Amygdala (tissue), 56 donors: ENCODE measurements around the gene COQ5.
"Not testable (repeated sequence)": the region's sequence is repeated elsewhere in the genome, so short reads cannot be mapped to it uniquely, and the experiment has no call there.

ENCODE experiments used
- DNase-seq, 56 donors: peaks; one replicate each; lab custom pipeline; 2025; lab: John Stamatoyannopoulos, UW

The COQ5 gene

GRCh38 chr12:120530418-120530761 lies 1.4 kb upstream of the COQ5 start:
- not testable (repeated sequence) for DNase-seq

GRCh38 chr12:120529641-120530417 lies 871 bp upstream of the COQ5 start:
- peak in 2 of 56 donors; percentile 3 to 8 for DNase-seq

GRCh38 chr12:120522568-120522967 lies 6.4 kb downstream of the COQ5 start:
- DNase-seq, result no peak

GRCh38 chr12:120519324-120519723 lies 9.6 kb downstream of the COQ5 start:
- DNase-seq, result not testable (repeated sequence)

- DNase-seq, result peak in 18 of 56 donors; percentile 3 to 63 (median 22)
These were observed 13.5 kb downstream of the COQ5 start for GRCh38 chr12:120515496-120515895.

GRCh38 chr12:120514002-120514401 lies 15.0 kb downstream of the COQ5 start:
- DNase-seq, result peak in 39 of 56 donors; percentile 7 to 76 (median 35)

- no peak for DNase-seq
These were observed 20.4 kb downstream of the COQ5 start for GRCh38 chr12:120508537-120508936.

GRCh38 chr12:120504587-120504986 lies 24.4 kb downstream of the COQ5 start:
- no peak for DNase-seq

- DNase-seq, result no peak
These were observed 28.4 kb downstream of the COQ5 start for GRCh38 chr12:120500581-120500980.

GRCh38 chr12:120498870-120499515 lies 30.0 kb downstream of the COQ5 start:
- no peak for DNase-seq

- DNase-seq, result peak in 1 of 56 donors; percentile 2
These were observed 31.3 kb downstream of the COQ5 start for GRCh38 chr12:120497524-120498150.

GRCh38 chr12:120496413-120497340 lies 32.3 kb downstream of the COQ5 start:
- peak in 54 of 56 donors; percentile 23 to 85 (median 66) for DNase-seq

GRCh38 chr12:120495731-120496412 lies 33.1 kb downstream of the COQ5 start, which contains the start of gene DYNLL1:
DYNLL1 (plus strand) TSS chr12:120496113; CDS start chr12:120496422, 309 bp downstream.
- DNase-seq, result peak in 55 of 56 donors; percentile 52 to 97 (median 93)

GRCh38 chr12:120495186-120495730 lies 33.7 kb downstream of the COQ5 start:
- DNase-seq, result no peak

- peak in 19 of 56 donors; percentile 11 to 72 (median 24) for DNase-seq
These were observed 38.0 kb downstream of the COQ5 start for GRCh38 chr12:120490833-120491512.

GRCh38 chr12:120490325-120490724 lies 38.6 kb downstream of the COQ5 start:
- DNase-seq, result no peak

- no peak for DNase-seq
These were observed 39.9 kb downstream of the COQ5 start for GRCh38 chr12:120489018-120489417.

GRCh38 chr12:120488057-120488640 lies 40.8 kb downstream of the COQ5 start:
- peak in 16 of 56 donors; percentile 9 to 52 (median 26) for DNase-seq
